HEK293 (cell line): Measurements from ENCODE around the gene ADAMTS17.

Experiments
- CTCF ChIA-PET: fragments of 350-600 bp; formaldehyde crosslinking; extraction: SDS; loops from one replicate; lab custom pipeline; 2021; ENCODE audit warnings: antibody characterized with exemption; lab: Yijun Ruan, JAX
- POLR2A ChIA-PET: fragments of 300-600 bp; formaldehyde crosslinking; extraction: SDS; loops from one replicate; lab custom pipeline; 2020; ENCODE audit warnings: antibody characterized with exemption, inconsistent platforms; lab: Yijun Ruan, JAX
- H3K27ac ChIP-seq: fragments of 200-500 bp; sonication (Bioruptor generic); 2 replicates; pipeline ENCODE4 v1.5.1; 2014; ENCODE audit warnings: low read depth, low read length, control low read depth, inconsistent platforms; ENCODE audit errors: extremely low read depth
- H3K36me3 ChIP-seq, 2 experiments: fragments of 200-500 bp in 1 of 2; sonication (Bioruptor generic) in 1 of 2; 1 replicate in 1 of 2; 2 replicates in 1 of 2; pipeline ENCODE4 v1.5.1; 2014 to 2017; ENCODE audit warnings: inconsistent platforms in 2 of 2, low read length in 2 of 2; ENCODE audit not compliant: control insufficient read depth in 2 of 2, insufficient read depth in 1 of 2
- H3K4me1 ChIP-seq: fragments of 200-500 bp; sonication (Bioruptor generic); 2 replicates; pipeline ENCODE4 v1.5.1; 2014; ENCODE audit warnings: mild to moderate bottlenecking, low read length, inconsistent platforms; ENCODE audit not compliant: control insufficient read depth, insufficient read depth
- H3K4me3 ChIP-seq: 2 replicates; pipeline ENCODE4 v1.5.1; 2011; ENCODE audit warnings: low read depth, mild to moderate bottlenecking, control low read depth, low read length, moderate library complexity
- H3K9me3 ChIP-seq: fragments of 200-500 bp; sonication (Bioruptor generic); 2 replicates; pipeline ENCODE4 v1.5.1; 2014; ENCODE audit warnings: low read depth, low read length, inconsistent platforms; ENCODE audit not compliant: control insufficient read depth, insufficient read depth
- GLI2 ChIP-seq: fragments of 450-650 bp; formaldehyde crosslinking; IDR thresholded peaks from 2 replicates; pipeline ENCODE4; 2017; ENCODE audit warnings: missing biosample characterization, missing genetic modification characterization, low read depth, borderline replicate concordance
- KLF10 ChIP-seq: fragments of 450-650 bp; IDR thresholded peaks from 2 replicates; pipeline ENCODE4 v1.5.1; 2018; ENCODE audit warnings: missing biosample characterization, mild to moderate bottlenecking, missing genetic modification characterization
- KLF8 ChIP-seq: fragments of 450-650 bp; formaldehyde crosslinking; IDR thresholded peaks from 2 replicates; pipeline ENCODE4 v1.5.1; 2016; ENCODE audit warnings: missing biosample characterization, missing genetic modification characterization
- KLF9 ChIP-seq: fragments of 450-650 bp; formaldehyde crosslinking; IDR thresholded peaks from 2 replicates; pipeline ENCODE4 v1.5.1; 2016; ENCODE audit warnings: missing biosample characterization, missing genetic modification characterization, low read depth
- MZF1 ChIP-seq: fragments of 450-650 bp; formaldehyde crosslinking; IDR thresholded peaks from 2 replicates; pipeline ENCODE4 v1.5.1; 2017; ENCODE audit warnings: missing biosample characterization, missing genetic modification characterization, borderline replicate concordance
- OVOL3 ChIP-seq: fragments of 450-650 bp; formaldehyde crosslinking; IDR thresholded peaks from 2 replicates; pipeline ENCODE4 v1.5.1; 2016; ENCODE audit warnings: missing biosample characterization, missing genetic modification characterization
- RBAK ChIP-seq: fragments of 450-650 bp; formaldehyde crosslinking; IDR thresholded peaks from 2 replicates; pipeline ENCODE4 v1.5.1; 2016; ENCODE audit warnings: missing biosample characterization, missing genetic modification characterization
- SALL2 ChIP-seq: fragments of 450-650 bp; formaldehyde crosslinking; IDR thresholded peaks from 2 replicates; pipeline ENCODE4 v1.5.0; 2017; ENCODE audit warnings: missing biosample characterization, mild to moderate bottlenecking, missing genetic modification characterization, borderline replicate concordance
- SP2 ChIP-seq: fragments of 450-650 bp; formaldehyde crosslinking; IDR thresholded peaks from 2 replicates; pipeline ENCODE4 v1.5.1; 2016; ENCODE audit warnings: missing biosample characterization, missing genetic modification characterization
- YY2 ChIP-seq: fragments of 450-650 bp; formaldehyde crosslinking; IDR thresholded peaks from 2 replicates; pipeline ENCODE4 v1.5.1; 2016; ENCODE audit warnings: missing biosample characterization, missing genetic modification characterization
- ZBTB8A ChIP-seq: fragments of 450-650 bp; formaldehyde crosslinking; IDR thresholded peaks from 2 replicates; pipeline ENCODE4 v1.5.1; 2016; ENCODE audit warnings: missing biosample characterization, missing genetic modification characterization
- ZNF10 ChIP-seq: fragments of 450-650 bp; formaldehyde crosslinking; IDR thresholded peaks from 2 replicates; pipeline ENCODE4 v1.5.1; 2017; ENCODE audit warnings: missing biosample characterization, missing genetic modification characterization
- ZNF114 ChIP-seq: fragments of 450-650 bp; formaldehyde crosslinking; IDR thresholded peaks from 2 replicates; pipeline ENCODE4 v1.5.0; 2017; ENCODE audit warnings: missing biosample characterization, missing genetic modification characterization
- ZNF16 ChIP-seq: fragments of 450-650 bp; formaldehyde crosslinking; IDR thresholded peaks from 2 replicates; pipeline ENCODE4 v1.5.1; 2016; ENCODE audit warnings: low read depth, missing biosample characterization, missing genetic modification characterization
- ZNF174 ChIP-seq: fragments of 450-650 bp; formaldehyde crosslinking; IDR thresholded peaks from 2 replicates; pipeline ENCODE4 v1.5.0; 2017; ENCODE audit warnings: missing biosample characterization, mild to moderate bottlenecking, missing genetic modification characterization
- ZNF18 ChIP-seq: fragments of 450-650 bp; formaldehyde crosslinking; IDR thresholded peaks from 2 replicates; pipeline ENCODE4 v1.5.1; 2016; ENCODE audit warnings: missing biosample characterization, missing genetic modification characterization
- ZNF184 ChIP-seq: fragments of 450-650 bp; IDR thresholded peaks from 2 replicates; pipeline ENCODE4 v1.5.1; 2018; ENCODE audit warnings: missing biosample characterization, mild to moderate bottlenecking, missing genetic modification characterization
- ZNF274 ChIP-seq, 2 experiments: fragments of 200-500 bp in 1 of 2; fragments of 450-650 bp in 1 of 2; sonication (Bioruptor generic) in 1 of 2; formaldehyde crosslinking in 1 of 2; IDR thresholded peaks; 2 replicates each; pipeline versions ENCODE4 v1.5.1 to v1.6.1; 2014 to 2016; ENCODE audit warnings: borderline replicate concordance in 1 of 2, inconsistent platforms in 1 of 2, low read length in 1 of 2, missing biosample characterization in 1 of 2, missing genetic modification characterization in 1 of 2
- ZNF302 ChIP-seq: fragments of 450-650 bp; formaldehyde crosslinking; IDR thresholded peaks from 2 replicates; pipeline ENCODE4 v1.5.1; 2016; ENCODE audit warnings: missing biosample characterization, missing genetic modification characterization, low read depth
- ZNF324 ChIP-seq: fragments of 450-650 bp; formaldehyde crosslinking; IDR thresholded peaks from 2 replicates; pipeline ENCODE4 v1.5.1; 2016; ENCODE audit warnings: missing biosample characterization, missing genetic modification characterization
- ZNF37A ChIP-seq: fragments of 450-650 bp; IDR thresholded peaks from 2 replicates; pipeline ENCODE4 v1.5.1; 2018; ENCODE audit warnings: missing biosample characterization, missing genetic modification characterization
- ZNF449 ChIP-seq: fragments of 450-650 bp; formaldehyde crosslinking; IDR thresholded peaks from 2 replicates; pipeline ENCODE4 v1.5.1; 2017; ENCODE audit warnings: missing biosample characterization, mild to moderate bottlenecking, missing genetic modification characterization, moderate library complexity
- ZNF514 ChIP-seq: fragments of 450-650 bp; formaldehyde crosslinking; IDR thresholded peaks from 2 replicates; pipeline ENCODE4 v1.5.1; 2016; ENCODE audit warnings: missing biosample characterization, missing genetic modification characterization
- ZNF561 ChIP-seq: fragments of 450-650 bp; IDR thresholded peaks from 2 replicates; pipeline ENCODE4 v1.5.1; 2018; ENCODE audit warnings: missing biosample characterization, missing genetic modification characterization, borderline replicate concordance
- ZNF639 ChIP-seq: fragments of 450-650 bp; formaldehyde crosslinking; IDR thresholded peaks from 2 replicates; pipeline ENCODE4 v1.5.1; 2016; ENCODE audit warnings: missing biosample characterization, missing genetic modification characterization
- ZNF654 ChIP-seq: fragments of 450-650 bp; formaldehyde crosslinking; IDR thresholded peaks from 2 replicates; pipeline ENCODE4 v1.5.1; 2016; ENCODE audit warnings: low read depth, missing biosample characterization, missing genetic modification characterization
- ZNF747 ChIP-seq: fragments of 450-650 bp; formaldehyde crosslinking; IDR thresholded peaks from 2 replicates; pipeline ENCODE4 v1.5.1; 2016; ENCODE audit warnings: missing biosample characterization, missing genetic modification characterization
- TF ChIP-seq, protein P1 (sequence below): fragments of 450-650 bp; formaldehyde crosslinking; IDR thresholded peaks from 2 replicates; pipeline ENCODE4 v1.5.1; 2016; ENCODE audit warnings: missing biosample characterization, missing genetic modification characterization

Gene ADAMTS17

DNA sequence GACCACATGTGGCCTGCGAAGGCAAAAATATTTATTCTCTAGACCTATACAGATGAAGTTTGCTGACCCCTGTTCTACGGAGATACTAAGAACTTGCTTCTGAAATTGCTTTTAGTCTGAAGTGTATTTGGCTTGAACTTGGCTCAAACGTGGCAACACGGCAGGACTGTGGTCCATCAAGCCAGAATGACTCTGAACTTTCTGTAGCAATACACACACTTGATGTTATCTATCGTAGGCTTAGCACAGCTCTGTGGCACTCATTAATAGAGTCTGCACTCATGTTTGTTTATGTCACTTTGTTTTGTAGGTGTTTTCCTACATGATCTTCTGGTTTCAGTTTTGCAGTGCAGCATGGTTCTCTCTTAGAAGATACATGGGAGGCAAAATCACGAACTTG lies 298.1 kb downstream of the ADAMTS17 start:
- TF ChIP-seq RBAK (tag by site-specific recombination): no peak
- TF ChIP-seq SALL2 (tag by site-specific recombination): no peak
- no peak for TF ChIP-seq KLF9 (tag by site-specific recombination)
- no peak for TF ChIP-seq ZNF302 (tag by site-specific recombination)
- TF ChIP-seq MZF1 (tag by site-specific recombination): no peak
- no peak for TF ChIP-seq ZNF654 (tag by site-specific recombination)
- TF ChIP-seq SP2: no peak
- TF ChIP-seq ZNF184 (tag by site-specific recombination): no peak
- TF ChIP-seq ZNF174: no peak
- TF ChIP-seq ZNF274 (IDR thresholded peaks at IDR 0.05; ENCODE audit: low read length): no peak
- TF ChIP-seq ZNF274 (tag by site-specific recombination; IDR thresholded peaks at IDR 0.05; ENCODE audit: borderline replicate concordance): no peak
- no peak for TF ChIP-seq ZNF639
- no peak for TF ChIP-seq ZNF37A
- ChIA-PET CTCF (interaction anchor here (0.6 to 0.7 kb wide), 2 partner anchors 108 to 1215 kb away, joined by 3 to 4 read pairs; no protein-coding TSS in a partner anchor), POLR2A (no interaction called here)
- no peaks in the 10 kb centered on the region; the same call in 1 of the 2 replicates for H3K9me3 ChIP-seq
- no peak overlapping the region for H3K27ac ChIP-seq
- 0 out of 2 replicates have a peak, but pooled peaks cover 3% of the 10 kb centered on the region for H3K4me1 ChIP-seq
- no peak overlapping the region for H3K4me3 ChIP-seq
- no peaks in the 10 kb centered on the region; a peak in 1 of 3 replicates for H3K36me3 ChIP-seq

DNA sequence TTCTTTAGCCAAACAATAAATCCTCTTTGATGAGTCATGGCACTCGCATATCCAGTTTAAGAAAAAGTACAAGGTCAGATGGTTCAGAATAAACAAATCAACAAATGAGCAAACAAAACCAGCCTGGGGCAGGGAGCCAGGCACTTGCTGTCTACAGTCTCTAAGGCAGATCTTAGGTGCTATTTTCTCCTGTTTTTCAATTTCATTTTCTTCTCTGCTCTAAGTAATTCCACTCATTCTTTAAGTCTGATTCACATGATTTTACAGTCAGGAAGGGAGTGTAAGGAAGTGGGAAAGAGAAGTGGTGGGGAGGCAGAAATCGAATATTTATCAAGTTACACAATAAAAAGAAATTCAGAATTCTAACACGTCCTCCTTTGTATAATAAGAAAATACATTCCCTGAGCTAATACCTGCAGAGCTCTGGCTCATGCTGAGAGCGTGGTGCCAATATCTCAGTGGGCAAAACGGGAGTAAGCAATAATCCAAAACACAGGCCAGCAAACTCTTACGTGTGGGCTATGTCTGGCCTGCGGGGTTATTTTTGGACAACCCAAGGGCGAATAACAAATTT lies 298.6 kb downstream of the ADAMTS17 start:
- ChIA-PET POLR2A (no interaction called here), CTCF (interaction anchor here (0.7 kb wide), 2 partner anchors 108 to 863 kb away, joined by 3 read pairs; no protein-coding TSS in a partner anchor)
- Histone ChIP-seq H3K9me3 (no peaks in the 10 kb centered on the region; the same call in 1 of the 2 replicates), H3K27ac (no peak overlapping the region), H3K36me3 (no peaks in the 10 kb centered on the region; a peak in 1 of 3 replicates), H3K4me1 (0 out of 2 replicates have a peak, but pooled peaks cover 3% of the 10 kb centered on the region), H3K4me3 (no peak overlapping the region)
- no peak for TF ChIP-seq KLF8 (tag by site-specific recombination)
- TF ChIP-seq ZNF10 (tag by site-specific recombination): no peak
- no peak for TF ChIP-seq RBAK (tag by site-specific recombination)
- TF ChIP-seq ZNF324 (tag by site-specific recombination): no peak
- TF ChIP-seq ZNF18 (tag by site-specific recombination): no peak
- TF ChIP-seq ZBTB8A (tag by site-specific recombination): no peak
- no peak for TF ChIP-seq GLI2 (tag by site-specific recombination)
- TF ChIP-seq ZNF514 (tag by site-specific recombination): no peak
- no peak for TF ChIP-seq ZNF561 (tag by site-specific recombination)
- TF ChIP-seq ZNF16 (tag by site-specific recombination): no peak
- TF ChIP-seq ZNF747 (tag by site-specific recombination): no peak
- TF ChIP-seq, protein P1, sequence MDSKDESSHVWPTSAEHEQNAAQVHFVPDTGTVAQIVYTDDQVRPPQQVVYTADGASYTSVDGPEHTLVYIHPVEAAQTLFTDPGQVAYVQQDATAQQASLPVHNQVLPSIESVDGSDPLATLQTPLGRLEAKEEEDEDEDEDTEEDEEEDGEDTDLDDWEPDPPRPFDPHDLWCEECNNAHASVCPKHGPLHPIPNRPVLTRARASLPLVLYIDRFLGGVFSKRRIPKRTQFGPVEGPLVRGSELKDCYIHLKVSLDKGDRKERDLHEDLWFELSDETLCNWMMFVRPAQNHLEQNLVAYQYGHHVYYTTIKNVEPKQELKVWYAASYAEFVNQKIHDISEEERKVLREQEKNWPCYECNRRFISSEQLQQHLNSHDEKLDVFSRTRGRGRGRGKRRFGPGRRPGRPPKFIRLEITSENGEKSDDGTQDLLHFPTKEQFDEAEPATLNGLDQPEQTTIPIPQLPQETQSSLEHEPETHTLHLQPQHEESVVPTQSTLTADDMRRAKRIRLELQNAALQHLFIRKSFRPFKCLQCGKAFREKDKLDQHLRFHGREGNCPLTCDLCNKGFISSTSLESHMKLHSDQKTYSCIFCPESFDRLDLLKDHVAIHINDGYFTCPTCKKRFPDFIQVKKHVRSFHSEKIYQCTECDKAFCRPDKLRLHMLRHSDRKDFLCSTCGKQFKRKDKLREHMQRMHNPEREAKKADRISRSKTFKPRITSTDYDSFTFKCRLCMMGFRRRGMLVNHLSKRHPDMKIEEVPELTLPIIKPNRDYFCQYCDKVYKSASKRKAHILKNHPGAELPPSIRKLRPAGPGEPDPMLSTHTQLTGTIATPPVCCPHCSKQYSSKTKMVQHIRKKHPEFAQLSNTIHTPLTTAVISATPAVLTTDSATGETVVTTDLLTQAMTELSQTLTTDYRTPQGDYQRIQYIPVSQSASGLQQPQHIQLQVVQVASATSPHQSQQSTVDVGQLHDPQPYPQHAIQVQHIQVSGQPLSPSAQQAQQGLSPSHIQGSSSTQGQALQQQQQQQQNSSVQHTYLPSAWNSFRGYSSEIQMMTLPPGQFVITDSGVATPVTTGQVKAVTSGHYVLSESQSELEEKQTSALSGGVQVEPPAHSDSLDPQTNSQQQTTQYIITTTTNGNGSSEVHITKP (tag by site-specific recombination): no peak
- no peak for TF ChIP-seq MZF1 (tag by site-specific recombination)
- no peak for TF ChIP-seq YY2
- TF ChIP-seq ZNF449 (tag by site-specific recombination): no peak
- TF ChIP-seq ZNF174: no peak
- no peak for TF ChIP-seq OVOL3
- TF ChIP-seq KLF10 (tag by site-specific recombination): no peak
- TF ChIP-seq ZNF114 (tag by site-specific recombination): no peak
